H9 (cell line): ENCODE results near the gene COP1. TPM values are rescaled to one million over a fixed set of nuclear protein-coding genes. Genes with fewer than 3 reads are reported as not detected.

Source experiments
- DNase-seq: peaks from one replicate; pipeline ENCODE4 v3.0.0-alpha.2; 2017
- H2AFZ ChIP-seq: one replicate; pipeline ENCODE4 v1.6.1; 2013; ENCODE audit warnings: mild to moderate bottlenecking, low read length, control low read depth, moderate library complexity
- H2AK5ac ChIP-seq: 2 replicates; pipeline ENCODE4 v1.6.1; 2013; ENCODE audit warnings: low read length, control low read depth, mixed read lengths; ENCODE audit not compliant: insufficient read length
- H2BK120ac ChIP-seq: one replicate; pipeline ENCODE4 v1.6.1; 2013; ENCODE audit warnings: low read depth, mild to moderate bottlenecking, low read length, control low read depth, inconsistent platforms; ENCODE audit not compliant: poor library complexity, severe bottlenecking
- H2BK12ac ChIP-seq: 2 replicates; pipeline ENCODE4 v1.6.1; 2013; ENCODE audit warnings: low read length, control low read depth, mixed read lengths, low read depth; ENCODE audit not compliant: insufficient read length
- H2BK15ac ChIP-seq: 2 replicates; pipeline ENCODE4 v1.6.1; 2013; ENCODE audit warnings: low read depth, low read length, control low read depth
- H2BK20ac ChIP-seq: one replicate; pipeline ENCODE4 v1.6.1; 2013; ENCODE audit warnings: low read depth, mild to moderate bottlenecking, low read length, control low read depth, inconsistent platforms; ENCODE audit not compliant: poor library complexity, severe bottlenecking
- H2BK5ac ChIP-seq: 2 replicates; pipeline ENCODE4 v1.6.1; 2013; ENCODE audit warnings: low read length, control low read depth, mixed read lengths; ENCODE audit not compliant: insufficient read length
- H3K14ac ChIP-seq: 2 replicates; pipeline ENCODE4 v1.6.1; 2013; ENCODE audit warnings: low read length, control low read depth; ENCODE audit not compliant: insufficient read depth
- H3K18ac ChIP-seq: 2 replicates; pipeline ENCODE4 v1.6.1; 2013; ENCODE audit warnings: low read depth, mild to moderate bottlenecking, mixed read lengths, low read length, control low read depth; ENCODE audit not compliant: insufficient read length
- H3K23ac ChIP-seq: 2 replicates; pipeline ENCODE4 v1.6.1; 2013; ENCODE audit warnings: low read length, control low read depth, mixed read lengths, low read depth; ENCODE audit not compliant: insufficient read length
- H3K23me2 ChIP-seq: 2 replicates; pipeline ENCODE4 v1.6.1; 2013; ENCODE audit warnings: low read depth, mild to moderate bottlenecking, mixed read lengths, low read length, control low read depth; ENCODE audit not compliant: insufficient read length, poor library complexity, severe bottlenecking
- H3K27ac ChIP-seq: 2 replicates; pipeline ENCODE4 v1.5.1; 2013; ENCODE audit warnings: low read length, control low read depth, mixed read lengths, low read depth; ENCODE audit not compliant: insufficient read length
- H3K27me3 ChIP-seq: 2 replicates; pipeline ENCODE4 v1.6.1; 2013; ENCODE audit warnings: low read length, control low read depth, inconsistent platforms; ENCODE audit not compliant: insufficient read depth
- H3K4ac ChIP-seq: 2 replicates; pipeline ENCODE4 v1.6.1; 2013; ENCODE audit warnings: low read depth, mild to moderate bottlenecking, control low read depth, inconsistent platforms, low read length, moderate library complexity
- H3K4me1 ChIP-seq: 2 replicates; pipeline ENCODE4 v1.6.1; 2013; ENCODE audit warnings: low read length, control low read depth, inconsistent platforms; ENCODE audit not compliant: insufficient read depth
- H3K4me2 ChIP-seq: 2 replicates; pipeline ENCODE4 v1.6.1; 2013; ENCODE audit warnings: low read length, control low read depth, mixed read lengths; ENCODE audit not compliant: insufficient read length, insufficient read depth
- H3K56ac ChIP-seq: 2 replicates; pipeline ENCODE4 v1.6.1; 2013; ENCODE audit warnings: low read depth, mild to moderate bottlenecking, mixed read lengths, low read length, control low read depth; ENCODE audit not compliant: insufficient read length
- H3K79me1 ChIP-seq: 2 replicates; pipeline ENCODE4 v1.6.1; 2013; ENCODE audit warnings: low read depth, mild to moderate bottlenecking, moderate library complexity, low read length, control low read depth, inconsistent platforms; ENCODE audit not compliant: insufficient read depth, poor library complexity, severe bottlenecking
- H3K79me2 ChIP-seq: 2 replicates; pipeline ENCODE4 v1.6.1; 2013; ENCODE audit warnings: low read length, control low read depth, inconsistent platforms; ENCODE audit not compliant: insufficient read depth
- H3K9ac ChIP-seq: 2 replicates; pipeline ENCODE4 v1.6.1; 2013; ENCODE audit warnings: low read length, control low read depth, mixed read lengths; ENCODE audit not compliant: insufficient read length; ENCODE audit errors: extremely low read depth
- H3K9me3 ChIP-seq: one replicate; pipeline ENCODE4 v1.6.1; 2013; ENCODE audit warnings: low read depth, low read length, inconsistent platforms; ENCODE audit not compliant: control insufficient read depth
- H3T11ph ChIP-seq: one replicate; pipeline ENCODE4 v1.6.1; 2013; ENCODE audit warnings: mild to moderate bottlenecking, low read length, control low read depth, inconsistent platforms
- H4K20me1 ChIP-seq: one replicate; pipeline ENCODE4 v1.6.1; 2013; ENCODE audit not compliant: control insufficient read depth, insufficient read length, insufficient read depth
- H4K5ac ChIP-seq: 2 replicates; pipeline ENCODE4 v1.6.1; 2013; ENCODE audit warnings: low read depth, mild to moderate bottlenecking, mixed read lengths, low read length, control low read depth; ENCODE audit not compliant: insufficient read length
- H4K8ac ChIP-seq: replicated peaks from 2 replicates; pipeline ENCODE4 v1.6.1; 2013; ENCODE audit warnings: low read length, control low read depth, mixed read lengths, low read depth; ENCODE audit not compliant: insufficient read length
- H4K91ac ChIP-seq: 2 replicates; pipeline ENCODE4 v1.6.1; 2013; ENCODE audit warnings: low read depth, mild to moderate bottlenecking, moderate library complexity, mixed read lengths, low read length, control low read depth; ENCODE audit not compliant: insufficient read length
- H3K27ac Mint-ChIP-seq, 3 experiments: 2 replicates in 2 of 3; 3 replicates in 1 of 3; pipeline ENCODE4 v1.8.0; 2020 to 2021; ENCODE audit warnings: mixed read lengths in 3 of 3, mild to moderate bottlenecking in 1 of 3, moderate library complexity in 1 of 3
- H3K27me3 Mint-ChIP-seq: 2 replicates; pipeline ENCODE4 v1.8.0; 2021; ENCODE audit warnings: low read depth, mild to moderate bottlenecking, moderate library complexity, mixed read lengths
- H3K36me3 Mint-ChIP-seq, 3 experiments: 2 replicates in 2 of 3; 3 replicates in 1 of 3; pipeline ENCODE4 v1.8.0; 2020 to 2021; ENCODE audit warnings: low read depth in 3 of 3, mixed read lengths in 3 of 3; ENCODE audit not compliant: insufficient read depth in 1 of 3
- H3K4me1 Mint-ChIP-seq, 2 experiments: 2 replicates each; pipeline ENCODE4 v1.8.0; 2020; ENCODE audit warnings: mixed read lengths in 2 of 2
- H3K4me3 Mint-ChIP-seq, 2 experiments: 2 replicates in 1 of 2; 3 replicates in 1 of 2; pipeline ENCODE4 v1.8.0; 2020 to 2021; ENCODE audit warnings: mild to moderate bottlenecking in 2 of 2, mixed read lengths in 2 of 2, moderate library complexity in 1 of 2
- H3K9me3 Mint-ChIP-seq, 2 experiments: 2 replicates in 1 of 2; 3 replicates in 1 of 2; pipeline ENCODE4 v1.8.0; 2020; ENCODE audit warnings: mild to moderate bottlenecking in 2 of 2, mixed read lengths in 2 of 2, moderate library complexity in 1 of 2
- CTCF ChIP-seq: fragments of 200-600 bp; sonication (generic); conservative IDR thresholded peaks from 3 replicates; pipeline ENCODE4 v1.8.0; 2021; ENCODE audit warnings: antibody characterized with exemption, mild to moderate bottlenecking
- WGBS: extraction: QIAGEN DNeasy Blood & Tissue Kit; methylation state at CpG from one replicate; pipeline ENCODE4 v1.1.7; 2013; ENCODE audit warnings: missing lambda C conversion rate, low lambda C conversion rate, mixed read lengths; ENCODE audit not compliant: insufficient read length; ENCODE audit errors: extremely low coverage; 5-methylcytosine and 5-hydroxymethylcytosine counted together
- total RNA-seq: library from RNA; stranded (reverse); gene quantifications from 2 replicates; pipeline ENCODE4 v1.2.1, GENCODE V29; 2021

COP1 gene
- total RNA-seq, 1 experiment from 2014 or later: 41.3 TPM

GRCh38 chr1:176196728-176197127, 10.4 kb downstream of the COP1 start:
- H2BK20ac ChIP-seq: no peak overlapping the region
- no peaks in the 10 kb centered on the region for H3K9me3 ChIP-seq
- no peak overlapping the region for H3K4me2 ChIP-seq
- H3K27ac ChIP-seq: no peak overlapping the region
- Mint-ChIP-seq H3K36me3 (peaks cover 0 to 5% (median 2%) of the 10 kb centered on the region in 3 experiments; a peak in 2 of 7 replicates), H3K27me3 (no peaks in the 10 kb centered on the region), H3K4me1 (peaks cover 11 to 19% of the 10 kb centered on the region in 2 experiments), H3K27ac (no peak overlapping the region; a peak in 1 of 7 replicates), H3K9me3 (no peaks in the 10 kb centered on the region; a peak in 1 of 5 replicates), H3K4me3 (peak overlapping the region in 1 of 2 experiments; percentile 45; a peak in 1 of 5 replicates)
- no peak overlapping the region for H3K9ac ChIP-seq
- H2BK12ac ChIP-seq: no peak overlapping the region
- H3K23ac ChIP-seq: no peak overlapping the region
- H4K5ac ChIP-seq: no peak overlapping the region
- H2AK5ac ChIP-seq: no peak overlapping the region
- no peak overlapping the region for H2BK120ac ChIP-seq
- H3K79me1 ChIP-seq: peaks cover 3% of the 10 kb centered on the region
- no peak overlapping the region for H3K4ac ChIP-seq
- H4K91ac ChIP-seq: no peak overlapping the region
- no peak overlapping the region for H3K14ac ChIP-seq
- no peak for DNase-seq
- no peak overlapping the region for H3K56ac ChIP-seq
- H2BK15ac ChIP-seq: no peak overlapping the region
- WGBS: no CpG with 5 or more reads among the region's 5 CpGs
- H2AFZ ChIP-seq: no peak overlapping the region
- no peak overlapping the region for H2BK5ac ChIP-seq
- no peak for TF ChIP-seq CTCF
- no peak overlapping the region for H3K18ac ChIP-seq
- H3K27me3 ChIP-seq: no peaks in the 10 kb centered on the region
- no peaks in the 10 kb centered on the region for H3K23me2 ChIP-seq
- H4K8ac ChIP-seq: no peak overlapping the region
- no peak overlapping the region for H3T11ph ChIP-seq
- H3K4me1 ChIP-seq: no peaks in the 10 kb centered on the region
- peaks cover 27% of the 10 kb centered on the region; the same call in 1 of the 2 replicates for H3K79me2 ChIP-seq
- no peaks in the 10 kb centered on the region for H4K20me1 ChIP-seq
